ENCODE measurements around the gene NEK4. TPM values are rescaled to one million over a fixed set of nuclear protein-coding genes. Genes with fewer than 3 reads are reported as not detected.

NEK4 gene
- total and polyA plus RNA-seq, 2 of the 13 experiments (the other 11 are each of a cell fraction or from before 2014, with no cell fraction given), result 16.5 to 38.0 TPM

GRCh38 chr3:52770496-52771333 is at the start of gene NEK4 (continued):
- TF ChIP-seq THAP8 (CRISPR knock-in tag; IDR thresholded peaks at IDR 0.05; ENCODE audit: borderline replicate concordance) (no peak), PHB2 (IDR thresholded peaks at IDR 0.05; ENCODE audit: partially characterized antibody) (no peak), ZNF772 (CRISPR knock-in tag; IDR thresholded peaks at IDR 0.05) (no peak; the same call in 1 of the 2 replicates), ZNF432 (CRISPR knock-in tag; IDR thresholded peaks at IDR 0.05; ENCODE audit: borderline replicate concordance) (no peak), CAMTA2 (CRISPR knock-in tag; IDR thresholded peaks at IDR 0.05; ENCODE audit: borderline replicate concordance) (no peak), PRMT3 (CRISPR knock-in tag; IDR thresholded peaks at IDR 0.05; ENCODE audit: borderline replicate concordance, low read depth) (no peak; the same call in 1 of the 2 replicates), ZNF878 (CRISPR knock-in tag; IDR thresholded peaks at IDR 0.05) (no peak), ZNF746 (CRISPR knock-in tag; IDR thresholded peaks at IDR 0.05) (0 out of 2 replicates have a peak, but pooled peaks have one; percentile 68), ETV6 (CRISPR knock-in tag; conservative IDR thresholded peaks at IDR 0.05) (no peak), MXD1 (CRISPR knock-in tag; IDR thresholded peaks at IDR 0.05) (peak; percentile 62), ZNF773 (CRISPR knock-in tag; IDR thresholded peaks at IDR 0.05; ENCODE audit: borderline replicate concordance) (no peak), HDAC6 (IDR thresholded peaks at IDR 0.05; ENCODE audit: low read depth, low read length) (no peak), RFX5 (IDR thresholded peaks at IDR 0.05; ENCODE audit: low read depth, low read length) (no peak), ZMYM2 (CRISPR knock-in tag; IDR thresholded peaks at IDR 0.05) (no peak), ZFP41 (CRISPR knock-in tag; IDR thresholded peaks at IDR 0.05; ENCODE audit: borderline replicate concordance) (no peak), ONECUT2 (CRISPR knock-in tag; IDR thresholded peaks at IDR 0.05) (0 out of 2 replicates have a peak, but pooled peaks have one; percentile 22), CREM (IDR thresholded peaks at IDR 0.05) (peak; percentile 66; the same call in 1 of the 2 replicates), CREM (CRISPR knock-in tag; IDR thresholded peaks at IDR 0.05) (no peak), GATA4 (IDR thresholded peaks at IDR 0.05; ENCODE audit: borderline replicate concordance, low read depth) (no peak), ZNF484 (CRISPR knock-in tag; IDR thresholded peaks at IDR 0.05; ENCODE audit: borderline replicate concordance, low read depth) (no peak), ZKSCAN5 (CRISPR knock-in tag; IDR thresholded peaks at IDR 0.05) (no peak), PRDM15 (CRISPR knock-in tag; IDR thresholded peaks at IDR 0.05) (peak; percentile 79)
- TF ChIP-seq, protein P1, sequence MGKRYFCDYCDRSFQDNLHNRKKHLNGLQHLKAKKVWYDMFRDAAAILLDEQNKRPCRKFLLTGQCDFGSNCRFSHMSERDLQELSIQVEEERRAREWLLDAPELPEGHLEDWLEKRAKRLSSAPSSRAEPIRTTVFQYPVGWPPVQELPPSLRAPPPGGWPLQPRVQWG (CRISPR knock-in tag; IDR thresholded peaks at IDR 0.05; ENCODE audit: borderline replicate concordance, low read depth), result no peak
- TF ChIP-seq, protein P2, sequence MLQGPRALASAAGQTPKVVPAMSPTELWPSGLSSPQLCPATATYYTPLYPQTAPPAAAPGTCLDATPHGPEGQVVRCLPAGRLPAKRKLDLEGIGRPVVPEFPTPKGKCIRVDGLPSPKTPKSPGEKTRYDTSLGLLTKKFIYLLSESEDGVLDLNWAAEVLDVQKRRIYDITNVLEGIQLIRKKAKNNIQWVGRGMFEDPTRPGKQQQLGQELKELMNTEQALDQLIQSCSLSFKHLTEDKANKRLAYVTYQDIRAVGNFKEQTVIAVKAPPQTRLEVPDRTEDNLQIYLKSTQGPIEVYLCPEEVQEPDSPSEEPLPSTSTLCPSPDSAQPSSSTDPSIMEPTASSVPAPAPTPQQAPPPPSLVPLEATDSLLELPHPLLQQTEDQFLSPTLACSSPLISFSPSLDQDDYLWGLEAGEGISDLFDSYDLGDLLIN (CRISPR knock-in tag; IDR thresholded peaks at IDR 0.05; ENCODE audit: borderline replicate concordance), result no peak

Measured in HepG2 (cell line).